ENCODE data around the gene HOXA10.

GRCh38 chr7:27153526-27153925 lies 20.6 kb downstream of the HOXA10 start:
- TF ChIP-seq CTCF (conservative IDR thresholded peaks at IDR 0.05 in 1 of 2, IDR thresholded peaks at IDR 0.05 in 1 of 2; ENCODE audit: low read depth in 1 of 2, low read length in 2 of 2) (no peak), EZH2 (IDR thresholded peaks at IDR 0.05; ENCODE audit: low read length, missing control alignments) (no peak)
